Osteoblast (primary cell): ENCODE measurements around the gene SHMT1. TPM values are rescaled to one million over a fixed set of nuclear protein-coding genes. Genes with fewer than 3 reads are reported as not detected.
"Not testable (repeated sequence)": the region's sequence is repeated elsewhere in the genome, so short reads cannot be mapped to it uniquely, and the experiment has no call there.

Experiments used
- DNase-seq: peaks from one replicate; pipeline ENCODE4 v3.0.0; 2011; ENCODE audit warnings: low spot score, mixed read lengths; ENCODE audit not compliant: insufficient read length; ENCODE audit errors: missing footprints
- H2AFZ ChIP-seq: 2 replicates; pipeline ENCODE4 v1.6.0; 2011; ENCODE audit warnings: mild to moderate bottlenecking, low read length
- H3K27ac ChIP-seq: 2 replicates; pipeline ENCODE4 v1.5.1; 2011; ENCODE audit warnings: mild to moderate bottlenecking, low read depth, low read length, moderate library complexity
- H3K27me3 ChIP-seq: 2 replicates; pipeline ENCODE4 v1.6.0; 2012; ENCODE audit warnings: mild to moderate bottlenecking, control low read depth, inconsistent platforms, low read length, moderate library complexity; ENCODE audit not compliant: insufficient read depth
- H3K36me3 ChIP-seq: 2 replicates; pipeline ENCODE4 v1.5.1; 2011; ENCODE audit warnings: mild to moderate bottlenecking, low read length, control low read depth, moderate library complexity; ENCODE audit not compliant: insufficient read depth
- H3K4me1 ChIP-seq: 2 replicates; pipeline ENCODE4 v1.5.1; 2011; ENCODE audit warnings: mild to moderate bottlenecking, low read length, control low read depth, moderate library complexity; ENCODE audit not compliant: insufficient read depth
- H3K4me2 ChIP-seq: 2 replicates; pipeline ENCODE4 v1.6.0; 2011; ENCODE audit warnings: mild to moderate bottlenecking, low read length; ENCODE audit not compliant: insufficient read depth
- H3K4me3 ChIP-seq: fragments of 200-600 bp; sonication (generic); 3 replicates; pipeline ENCODE4 v1.5.1; 2012; ENCODE audit warnings: mild to moderate bottlenecking, low read length, inconsistent platforms; ENCODE audit not compliant: insufficient read depth
- H3K79me2 ChIP-seq: 2 replicates; pipeline ENCODE4 v1.6.0; 2012; ENCODE audit warnings: mild to moderate bottlenecking, low read length, control low read depth, inconsistent platforms; ENCODE audit not compliant: insufficient read depth
- H3K9me3 ChIP-seq: 2 replicates; pipeline ENCODE4 v1.5.1; 2011; ENCODE audit warnings: low read depth, low read length, control low read depth
- H4K20me1 ChIP-seq: 2 replicates; pipeline ENCODE4 v1.6.0; 2012; ENCODE audit warnings: mild to moderate bottlenecking, low read length, control low read depth; ENCODE audit not compliant: insufficient read depth
- total RNA-seq: library from RNA; depleted of rRNA; stranded (reverse); fragments of >200 nt; gene quantifications from 2 replicates; pipeline ENCODE4 v1.2.3, GENCODE V29; 2012

Gene SHMT1
- total RNA-seq, 1 donor = 19.5 TPM

DNA sequence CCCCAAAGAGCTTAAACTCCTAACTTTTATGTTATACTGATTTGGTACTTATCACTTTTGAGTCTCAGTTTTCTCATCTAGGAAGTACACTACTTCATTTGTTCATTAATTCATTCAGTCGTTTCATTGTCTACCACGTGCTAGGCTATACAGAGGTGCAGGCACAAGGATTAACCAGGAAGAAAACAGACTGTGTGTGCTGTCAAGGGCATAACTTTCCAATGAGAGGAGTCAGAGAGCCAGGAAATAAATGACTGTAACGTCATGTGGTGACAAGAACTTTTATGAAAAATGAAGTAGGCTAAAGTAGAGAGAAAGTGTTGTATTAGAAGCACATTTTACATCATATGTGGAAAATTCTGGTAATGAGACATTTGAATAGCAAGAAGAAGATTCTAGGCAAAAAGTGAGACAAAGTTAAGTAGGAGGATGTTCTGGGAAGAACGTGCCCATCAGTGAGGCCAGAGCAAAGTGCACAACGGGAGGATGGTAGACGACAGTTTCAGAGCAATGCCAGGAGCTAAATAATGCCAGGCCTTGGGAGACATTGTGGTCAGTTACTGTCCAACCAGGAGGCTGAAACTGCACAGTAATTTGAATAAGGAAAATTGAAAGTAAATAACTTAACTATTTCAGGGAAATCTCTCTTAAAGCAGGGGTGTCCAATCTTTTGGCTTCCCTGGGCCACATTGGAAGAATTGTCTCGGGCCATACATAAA is 38.7 kb upstream of the SHMT1 start:
- not testable (repeated sequence) for H4K20me1 ChIP-seq, H3K4me1 ChIP-seq, H3K9me3 ChIP-seq, H3K4me3 ChIP-seq, H3K27ac ChIP-seq, H3K27me3 ChIP-seq, H3K36me3 ChIP-seq, H3K4me2 ChIP-seq, H2AFZ ChIP-seq, DNase-seq, H3K79me2 ChIP-seq

DNA sequence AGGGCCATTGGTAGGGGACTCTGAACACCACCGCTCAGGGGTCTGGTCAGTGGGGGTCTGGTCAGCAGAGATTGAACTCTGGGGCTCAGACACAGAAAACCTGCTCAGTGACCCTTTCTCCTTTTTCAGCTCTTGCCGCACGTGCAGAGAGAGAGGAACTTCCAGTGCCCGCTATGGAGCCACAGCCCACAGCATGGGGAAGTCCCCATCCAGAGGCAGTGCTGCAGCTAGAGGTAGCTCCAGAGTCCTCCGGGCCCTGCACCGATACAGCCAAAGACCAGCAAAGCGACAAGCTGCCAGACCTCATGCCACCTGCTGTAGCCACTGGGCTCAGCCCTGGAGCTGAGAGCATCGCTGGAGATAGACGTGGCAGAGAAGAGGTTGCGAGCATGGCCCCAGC is 25.4 kb upstream of the SHMT1 start:
- not testable (repeated sequence) for H3K4me2 ChIP-seq, H3K4me1 ChIP-seq, H2AFZ ChIP-seq, H4K20me1 ChIP-seq, H3K27ac ChIP-seq, H3K4me3 ChIP-seq, H3K9me3 ChIP-seq, H3K27me3 ChIP-seq, DNase-seq, H3K79me2 ChIP-seq, H3K36me3 ChIP-seq

DNA sequence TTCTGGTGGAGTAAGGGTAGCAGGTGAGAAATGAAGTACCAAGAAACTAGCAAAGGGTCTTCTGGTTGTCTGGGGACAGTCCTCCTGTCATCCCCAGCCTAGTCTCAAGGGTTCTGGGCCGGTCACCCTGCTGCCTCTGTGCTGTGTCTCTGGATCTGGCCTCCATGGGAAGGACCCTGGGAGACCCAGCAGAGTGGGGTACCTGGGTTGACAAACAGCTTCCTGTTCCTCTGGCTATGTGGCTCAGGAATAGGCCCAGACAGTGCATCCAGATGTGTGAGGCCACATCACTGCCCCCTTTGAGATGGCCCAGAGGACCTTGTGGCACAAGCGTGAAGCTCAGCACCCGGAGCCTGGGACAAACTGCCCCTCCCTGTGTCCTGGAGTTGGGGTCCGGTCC is 24.9 kb upstream of the SHMT1 start:
- H3K36me3 ChIP-seq, H4K20me1 ChIP-seq, H3K27ac ChIP-seq, H2AFZ ChIP-seq, H3K27me3 ChIP-seq, H3K9me3 ChIP-seq, H3K4me3 ChIP-seq, DNase-seq, H3K4me1 ChIP-seq, H3K4me2 ChIP-seq, H3K79me2 ChIP-seq: not testable (repeated sequence)

DNA sequence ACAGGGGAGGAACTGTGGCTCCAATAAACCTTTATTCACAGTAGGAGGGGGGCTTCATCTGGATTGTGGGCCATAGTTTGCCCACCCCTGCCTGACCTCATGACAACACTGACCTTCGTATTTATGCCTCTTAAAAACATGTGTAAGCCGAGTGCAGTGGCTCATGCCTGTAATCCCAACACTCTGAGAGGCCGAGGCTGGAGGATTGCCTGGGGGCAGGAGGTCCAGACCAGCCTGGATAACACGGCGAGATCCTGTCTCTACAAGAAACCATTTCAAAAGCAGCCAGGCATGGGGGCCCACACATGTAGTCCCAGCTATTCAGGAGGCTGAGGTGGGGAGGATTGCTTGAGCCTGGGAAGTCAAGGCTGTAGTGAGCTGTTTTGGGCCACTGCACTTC is 24.2 kb upstream of the SHMT1 start:
- not testable (repeated sequence) for H3K4me3 ChIP-seq, H3K4me1 ChIP-seq, H3K27me3 ChIP-seq, H3K79me2 ChIP-seq, DNase-seq, H2AFZ ChIP-seq, H3K27ac ChIP-seq, H3K36me3 ChIP-seq, H3K9me3 ChIP-seq, H3K4me2 ChIP-seq, H4K20me1 ChIP-seq

DNA sequence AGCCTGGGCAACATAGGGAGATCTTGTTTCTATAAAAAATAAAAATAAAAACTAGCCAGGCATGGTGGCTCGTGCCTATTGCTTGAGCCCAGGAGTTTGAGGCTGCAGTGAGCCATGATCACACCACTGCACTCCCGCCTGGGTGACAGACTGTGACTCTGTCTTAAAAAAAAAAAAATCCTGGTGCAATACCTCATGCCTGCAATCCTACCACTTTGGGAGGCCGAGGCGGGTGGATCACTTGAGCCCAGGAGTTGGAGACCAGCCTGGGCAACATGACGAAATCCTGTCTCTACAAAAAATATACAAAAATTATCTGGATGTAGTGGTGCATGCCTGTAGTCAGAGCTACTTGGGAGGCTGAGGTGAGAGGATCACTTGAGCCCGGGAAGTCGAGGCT is 20.9 kb upstream of the SHMT1 start:
- H3K79me2 ChIP-seq, H3K4me3 ChIP-seq, H2AFZ ChIP-seq, H3K27ac ChIP-seq, H3K4me1 ChIP-seq, H3K36me3 ChIP-seq, H3K9me3 ChIP-seq, DNase-seq, H4K20me1 ChIP-seq, H3K4me2 ChIP-seq, H3K27me3 ChIP-seq: not testable (repeated sequence)

DNA sequence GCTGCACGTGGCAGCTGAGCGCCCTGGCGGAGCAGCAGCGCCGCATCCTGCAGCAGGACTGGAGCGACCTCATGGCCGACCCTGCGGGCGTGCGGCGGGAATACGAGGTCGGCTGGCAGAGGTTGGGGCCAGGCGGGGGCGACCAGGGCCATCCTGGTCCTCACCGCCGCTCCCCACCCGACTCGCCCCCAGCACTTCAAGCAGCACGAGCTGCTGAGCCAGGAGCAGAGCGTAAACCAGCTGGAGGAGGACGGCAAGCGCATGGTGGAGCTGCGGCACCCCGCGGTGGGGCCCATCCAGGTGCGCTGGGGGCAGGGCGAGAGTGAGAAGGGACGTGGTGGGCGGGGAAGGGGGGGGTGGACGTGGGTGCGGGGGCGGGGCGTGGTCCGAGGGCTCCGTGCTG is 19.7 kb upstream of the SHMT1 start:
- H4K20me1 ChIP-seq, H3K4me2 ChIP-seq, DNase-seq, H3K9me3 ChIP-seq, H3K27me3 ChIP-seq, H3K4me1 ChIP-seq, H3K79me2 ChIP-seq, H3K4me3 ChIP-seq, H3K27ac ChIP-seq, H2AFZ ChIP-seq, H3K36me3 ChIP-seq: not testable (repeated sequence)
